GM19372 (cell line): Measurements from ENCODE around the gene SNX25.
"Not testable (repeated sequence)": the region's sequence is repeated elsewhere in the genome, so short reads cannot be mapped to it uniquely, and the experiment has no call there.

Experiments
- ATAC-seq: cut with Tn5 transposase; IDR thresholded peaks from one replicate; pipeline ENCODE4 v1.9.1; 2021; ENCODE audit warnings: mild to moderate bottlenecking, low read depth, moderate library complexity; ENCODE audit not compliant: unreplicated experiment

SNX25 gene

GRCh38 chr4:185296665-185297460 lies 87.5 kb downstream of the SNX25 start:
- ATAC-seq = no peak

DNA sequence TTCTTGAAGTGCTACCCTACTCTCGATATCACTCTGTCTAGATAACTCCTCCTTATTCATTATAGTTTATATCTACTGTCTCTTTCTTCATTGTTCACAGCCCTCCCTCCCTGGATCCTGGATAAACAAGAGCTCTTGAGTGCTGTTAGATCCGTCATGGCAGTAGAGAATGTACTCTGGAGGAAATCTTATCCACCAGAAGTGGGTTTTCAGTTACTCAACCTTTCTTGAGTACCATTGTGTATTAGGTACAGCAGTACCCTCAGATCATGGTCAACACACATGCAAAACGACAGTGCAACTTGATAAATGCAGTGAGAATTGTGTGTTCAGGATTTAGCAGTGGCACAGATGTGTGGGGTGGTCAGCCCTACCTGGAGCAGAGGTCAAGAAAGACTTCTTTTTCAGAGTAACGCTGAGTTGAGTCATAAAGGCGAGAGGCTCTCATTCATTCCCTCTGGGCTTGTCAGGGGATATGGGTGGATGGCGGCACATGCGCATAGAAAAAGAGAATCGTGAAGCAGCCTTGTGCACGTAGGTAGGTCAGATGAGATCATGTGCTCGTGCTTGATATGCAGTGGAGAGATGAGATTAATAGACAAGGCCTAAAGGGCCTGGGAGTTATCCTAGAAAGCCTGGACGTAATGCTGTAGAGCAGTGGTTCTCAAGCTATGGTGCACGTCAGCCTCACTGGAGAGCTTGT lies 89.5 kb downstream of the SNX25 start:
- no peak for ATAC-seq

DNA sequence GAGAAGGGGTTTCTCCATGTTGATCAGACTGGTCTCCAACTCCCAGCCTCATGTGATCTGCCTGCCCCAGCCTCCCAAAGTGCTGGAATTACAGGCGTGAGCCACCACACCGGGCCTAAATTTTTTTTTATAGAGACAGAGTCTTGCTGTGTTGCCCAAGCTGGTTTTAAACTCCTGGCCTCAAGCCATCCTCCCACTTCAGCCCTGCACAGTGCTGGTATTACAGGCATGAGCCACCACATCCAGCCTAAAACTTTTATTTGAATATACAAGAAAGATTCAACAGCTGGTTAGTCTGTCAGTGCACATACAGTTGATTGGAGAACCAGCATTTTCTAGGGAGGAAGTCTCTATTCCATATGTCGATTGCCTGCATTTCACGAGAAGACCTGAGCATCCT lies 95.1 kb downstream of the SNX25 start:
- ATAC-seq = no peak

- peak; percentile 30 for ATAC-seq
These were observed 95.7 kb downstream of the SNX25 start for GRCh38 chr4:185304944-185305690.

- no peak for ATAC-seq
These were observed 96.6 kb downstream of the SNX25 start for GRCh38 chr4:185305979-185306442.

GRCh38 chr4:185307136-185307950 lies 97.9 kb downstream of the SNX25 start:
- ATAC-seq = peak; percentile 61

DNA sequence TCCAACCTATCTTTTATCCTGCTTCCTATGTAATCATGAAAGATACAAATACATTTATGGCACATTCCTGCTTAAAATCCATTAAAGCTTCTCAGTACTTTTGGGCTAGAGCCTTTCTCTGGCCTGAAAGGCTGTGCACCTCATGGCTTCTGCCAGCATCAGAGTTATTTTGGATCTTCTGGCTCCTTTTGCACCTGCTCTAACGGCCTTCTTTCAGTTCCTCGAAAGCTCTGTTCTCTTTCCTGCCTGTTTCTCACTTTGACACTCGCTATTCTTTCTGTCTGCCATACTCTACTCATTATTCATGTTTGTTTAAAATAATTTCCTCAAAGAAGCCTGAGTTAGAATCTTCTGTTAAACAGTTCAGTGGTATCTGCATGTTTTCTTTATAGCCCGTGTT lies 100.4 kb downstream of the SNX25 start:
- peak; percentile 55 for ATAC-seq

GRCh38 chr4:185311113-185311888 lies 101.9 kb downstream of the SNX25 start:
- no peak for ATAC-seq

- ATAC-seq = no peak
These were observed 103.3 kb downstream of the SNX25 start for GRCh38 chr4:185312699-185313098.

DNA sequence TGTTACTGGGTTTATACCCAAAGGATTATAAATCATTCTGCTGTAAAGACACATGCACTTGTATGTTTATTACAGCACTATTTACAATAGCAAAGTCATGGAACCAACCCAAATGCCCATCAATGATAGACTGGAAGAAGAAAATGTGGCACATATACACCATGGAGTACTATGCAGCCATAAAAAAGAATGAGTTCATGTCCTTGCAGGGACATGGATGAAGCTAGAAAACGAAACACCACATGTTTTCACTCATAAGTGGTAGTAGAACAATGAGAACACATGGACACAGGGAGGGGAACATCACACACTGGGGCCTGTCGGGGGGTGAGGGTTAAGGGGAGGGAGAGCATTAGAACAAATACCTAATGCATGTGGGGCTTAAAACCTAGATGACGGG lies 108.1 kb downstream of the SNX25 start:
- not testable (repeated sequence) for ATAC-seq

DNA sequence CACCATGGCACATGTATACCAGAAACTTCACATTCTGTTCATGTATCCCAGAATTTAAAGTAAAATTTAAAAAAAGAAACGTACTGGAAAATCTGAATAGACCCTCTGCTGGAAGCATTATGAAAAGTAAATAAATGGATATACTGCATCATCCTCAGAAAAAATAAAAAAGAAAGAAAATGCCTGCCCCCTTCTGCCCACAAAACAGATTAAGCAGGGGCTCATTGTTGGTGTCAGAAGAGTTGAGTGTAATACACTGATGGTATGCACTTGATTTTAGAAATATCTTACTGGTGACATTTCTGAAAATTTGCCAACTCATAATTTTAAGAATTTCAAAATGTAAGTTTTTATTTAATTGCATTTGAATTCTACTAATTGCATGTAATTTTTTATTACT lies 108.5 kb downstream of the SNX25 start:
- no peak for ATAC-seq

DNA sequence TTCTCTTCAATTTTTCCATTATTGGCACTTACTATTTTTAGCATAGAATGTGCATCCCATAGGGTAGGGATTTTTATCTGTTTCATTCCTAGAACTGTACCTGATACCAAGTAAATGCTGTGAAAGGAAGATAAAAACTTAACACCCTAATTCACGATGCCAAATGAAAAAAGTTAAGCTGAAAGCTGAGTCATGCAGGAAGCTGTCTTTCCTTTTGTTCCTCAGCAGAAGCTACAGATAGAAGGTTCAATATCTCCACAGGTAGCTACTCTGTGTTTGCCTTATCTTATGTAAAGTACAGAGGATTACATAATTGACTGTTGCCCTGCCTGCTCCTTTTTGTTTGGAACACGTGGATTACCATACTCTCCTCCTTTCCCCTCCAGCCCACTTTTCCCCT lies 109.3 kb downstream of the SNX25 start:
- ATAC-seq = no peak

- no peak for ATAC-seq
These were observed 113.4 kb downstream of the SNX25 start for GRCh38 chr4:185322803-185323202.

DNA sequence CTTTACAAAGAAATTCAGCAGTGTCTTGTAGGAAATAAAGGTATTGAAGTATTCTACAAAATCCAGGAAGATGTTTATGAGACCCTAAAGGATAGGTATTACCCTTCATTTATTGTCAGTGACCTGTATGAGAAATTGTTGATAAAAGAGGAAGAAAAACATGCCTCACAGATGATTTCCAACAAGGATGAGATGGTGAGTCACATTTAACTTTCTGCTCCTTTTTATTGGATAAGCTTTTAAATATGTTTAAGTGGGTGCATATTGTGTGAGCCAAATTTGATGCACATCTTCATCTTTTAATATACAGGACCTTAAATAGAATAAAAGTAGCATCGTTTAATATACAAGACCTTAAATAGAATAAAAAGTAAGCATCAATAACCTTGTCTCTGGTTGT lies 114.2 kb downstream of the SNX25 start:
- no peak for ATAC-seq

- ATAC-seq = not testable (repeated sequence)
These were observed 115.0 kb downstream of the SNX25 start for GRCh38 chr4:185324361-185324760.

DNA sequence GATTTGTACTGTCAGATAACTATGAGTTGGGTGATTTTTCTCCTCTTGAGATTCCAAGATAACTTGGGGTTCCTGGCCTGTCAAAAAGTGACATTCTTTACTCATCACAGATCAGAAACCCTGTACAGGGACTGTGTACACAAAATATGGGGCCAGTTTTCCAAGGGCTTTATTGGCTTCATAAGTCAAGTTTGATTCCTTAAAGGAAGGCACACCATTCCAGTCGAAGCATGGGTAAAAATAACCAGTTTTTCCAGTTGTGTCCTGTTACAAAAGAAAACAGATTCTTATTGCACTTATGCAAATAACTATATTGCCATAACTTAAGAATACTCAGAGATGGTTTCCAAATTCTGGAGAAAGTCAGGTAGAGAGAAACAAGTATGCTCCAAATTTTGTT lies 116.3 kb downstream of the SNX25 start:
- not testable (repeated sequence) for ATAC-seq

DNA sequence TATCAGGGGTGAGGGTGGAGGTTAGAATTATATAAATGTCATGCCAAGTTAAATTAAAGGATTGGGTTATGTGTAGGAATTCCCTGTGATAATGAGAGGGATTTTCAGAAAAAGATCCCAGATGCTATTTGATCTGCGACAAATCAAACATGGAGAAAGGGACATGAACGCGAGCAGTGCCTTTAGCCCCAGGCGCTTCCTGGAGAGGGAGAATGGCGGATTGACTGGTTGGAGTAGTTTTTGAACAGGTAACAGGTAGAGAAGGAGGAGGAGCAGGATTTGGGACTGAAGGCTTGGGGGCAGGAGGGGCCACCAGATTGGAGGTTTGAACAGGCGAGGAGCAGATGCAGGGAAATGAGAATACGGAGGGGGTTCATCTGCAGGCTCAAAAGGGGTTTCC lies 119.2 kb downstream of the SNX25 start:
- ATAC-seq = no peak

DNA sequence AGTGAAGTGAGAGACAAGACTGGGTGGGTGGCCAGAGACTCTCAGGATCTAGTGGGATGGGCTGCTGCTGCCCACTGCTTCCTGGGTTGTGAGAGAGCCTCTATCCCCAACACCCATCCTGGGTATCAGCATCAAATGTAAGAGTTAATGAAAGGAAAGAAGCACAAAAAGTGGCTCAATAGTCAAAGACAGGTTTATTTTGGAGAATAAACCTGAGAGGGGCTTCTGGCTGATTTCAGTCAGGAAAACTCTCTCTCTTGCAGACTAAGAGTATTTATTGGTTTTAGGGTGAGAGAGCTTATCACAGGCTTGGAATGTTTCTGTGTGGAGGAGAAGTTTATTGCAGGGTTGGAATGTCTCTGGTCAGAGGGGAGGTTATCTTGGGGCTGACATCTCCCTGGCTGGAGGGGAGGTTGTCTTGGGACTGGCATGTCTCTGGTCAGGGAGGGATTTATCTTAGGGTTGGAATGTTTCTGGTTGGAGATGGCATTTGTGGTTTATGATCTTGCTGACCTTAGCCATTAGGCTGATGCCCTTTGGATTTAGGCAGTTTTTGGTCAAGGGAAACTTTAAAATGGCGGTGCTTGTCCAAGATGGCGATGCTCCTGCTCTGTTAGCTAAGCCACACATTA lies 120.6 kb downstream of the SNX25 start:
- ATAC-seq = not testable (repeated sequence)
